SK-N-SH treated with all-trans-retinoic acid at 6 μM for 48 hours (cell line): ENCODE data around the gene JOSD2.

Source experiments
- ATAC-seq: fragments of 200-7000 bp; cut with Tn5 transposase; 3 replicates; pipeline ENCODE4 v1.9.1; 2020; ENCODE audit warnings: mild to moderate bottlenecking, moderate library complexity
- ARNTL ChIP-seq: fragments of 450-650 bp; formaldehyde crosslinking; IDR thresholded peaks from 2 replicates; pipeline ENCODE4 v1.5.0; 2020; ENCODE audit warnings: low read depth, mild to moderate bottlenecking, moderate library complexity, borderline replicate concordance
- BACH2 ChIP-seq: fragments of 250-450 bp; sonication (Bioruptor Pico); IDR thresholded peaks from 2 replicates; pipeline ENCODE4 v1.9.0; 2021; ENCODE audit warnings: mild to moderate bottlenecking, borderline replicate concordance
- CREB5 ChIP-seq: fragments of 250-450 bp; sonication (Bioruptor Pico); IDR thresholded peaks from 2 replicates; pipeline ENCODE4 v1.5.1; 2020; ENCODE audit warnings: low read depth, mild to moderate bottlenecking, moderate library complexity
- CSDC2 ChIP-seq: fragments of 250-450 bp; sonication (Bioruptor Pico); IDR thresholded peaks from 2 replicates; pipeline ENCODE4 v1.5.0; 2020; ENCODE audit warnings: mild to moderate bottlenecking, moderate library complexity
- ESRRG ChIP-seq: fragments of 250-450 bp; sonication (Bioruptor Pico); IDR thresholded peaks from 2 replicates; pipeline ENCODE4 v1.6.1; 2021; ENCODE audit warnings: mild to moderate bottlenecking
- GLIS3 ChIP-seq: fragments of 250-450 bp; sonication (Bioruptor Pico); IDR thresholded peaks from 2 replicates; pipeline ENCODE4 v1.5.0; 2020; ENCODE audit warnings: mild to moderate bottlenecking, moderate library complexity
- ISL1 ChIP-seq: fragments of 250-450 bp; sonication (Bioruptor Pico); IDR thresholded peaks from 2 replicates; pipeline ENCODE4 v2.1.2; 2022; ENCODE audit warnings: mild to moderate bottlenecking, moderate library complexity
- OSR1 ChIP-seq: fragments of 250-450 bp; sonication (Bioruptor Pico); IDR thresholded peaks from 2 replicates; pipeline ENCODE4 v1.8.0; 2022; ENCODE audit warnings: moderate library complexity, mild to moderate bottlenecking, inconsistent platforms
- POU6F1 ChIP-seq: fragments of 250-450 bp; sonication (Bioruptor Pico); IDR thresholded peaks from 2 replicates; pipeline ENCODE4 v1.8.0; 2021; ENCODE audit warnings: low read depth, mild to moderate bottlenecking, moderate library complexity, borderline replicate concordance
- PPARA ChIP-seq: fragments of 250-450 bp; sonication (Bioruptor Pico); IDR thresholded peaks from 2 replicates; pipeline ENCODE4 v1.5.0; 2020; ENCODE audit warnings: mild to moderate bottlenecking, borderline replicate concordance
- RARB ChIP-seq: fragments of 250-450 bp; sonication (Bioruptor Pico); IDR thresholded peaks from 2 replicates; pipeline ENCODE4 v1.8.0; 2021; ENCODE audit warnings: mild to moderate bottlenecking, moderate library complexity
- SNAI2 ChIP-seq: fragments of 250-450 bp; sonication (Bioruptor Pico); IDR thresholded peaks from 2 replicates; pipeline ENCODE4 v1.5.0; 2020; ENCODE audit warnings: mild to moderate bottlenecking, moderate library complexity
- TCF4 ChIP-seq: fragments of 250-450 bp; sonication (Bioruptor Pico); IDR thresholded peaks from 2 replicates; pipeline ENCODE4 v1.8.0; 2021; ENCODE audit warnings: mild to moderate bottlenecking, moderate library complexity, borderline replicate concordance
- TOX ChIP-seq: fragments of 250-450 bp; sonication (Bioruptor Pico); IDR thresholded peaks from 2 replicates; pipeline ENCODE4 v1.8.0; 2021; ENCODE audit warnings: mild to moderate bottlenecking, moderate library complexity, borderline replicate concordance
- ZC3H10 ChIP-seq: fragments of 250-450 bp; sonication (Bioruptor Pico); IDR thresholded peaks from 2 replicates; pipeline ENCODE4 v1.5.1; 2021; ENCODE audit warnings: mild to moderate bottlenecking, moderate library complexity
- ZFP3 ChIP-seq: fragments of 250-450 bp; sonication (Bioruptor Pico); IDR thresholded peaks from 2 replicates; pipeline ENCODE4 v1.5.0; 2020; ENCODE audit warnings: mild to moderate bottlenecking, moderate library complexity
- ZNF565 ChIP-seq: fragments of 450-650 bp; formaldehyde crosslinking; conservative IDR thresholded peaks from 2 replicates; pipeline ENCODE4 v1.5.0; 2020; ENCODE audit warnings: low read depth, mild to moderate bottlenecking, moderate library complexity
- ZNF70 ChIP-seq: fragments of 450-650 bp; formaldehyde crosslinking; IDR thresholded peaks from 2 replicates; pipeline ENCODE4 v1.5.0; 2020; ENCODE audit warnings: mild to moderate bottlenecking, moderate library complexity
- ZNF8 ChIP-seq: fragments of 450-650 bp; formaldehyde crosslinking; IDR thresholded peaks from 2 replicates; pipeline ENCODE4 v1.5.0; 2020; ENCODE audit warnings: mild to moderate bottlenecking, moderate library complexity
- TF ChIP-seq, protein P1 (sequence below): fragments of 250-450 bp; sonication (Bioruptor Pico); IDR thresholded peaks from 2 replicates; pipeline ENCODE4 v1.8.0; 2020; ENCODE audit warnings: mild to moderate bottlenecking, moderate library complexity, borderline replicate concordance
- TF ChIP-seq, protein P2 (sequence below): fragments of 250-450 bp; sonication (Bioruptor Pico); IDR thresholded peaks from 2 replicates; pipeline ENCODE4 v1.5.0; 2020; ENCODE audit warnings: mild to moderate bottlenecking, moderate library complexity

The JOSD2 gene

GRCh38 chr19:50461066-50461875 is 49.7 kb downstream of the JOSD2 start:
- TF ChIP-seq SNAI2 (CRISPR knock-in tag): no peak
- no peak for TF ChIP-seq ISL1 (CRISPR knock-in tag)
- TF ChIP-seq ZNF70: no peak
- no peak for TF ChIP-seq TOX (CRISPR knock-in tag)
- no peak for TF ChIP-seq PPARA (CRISPR knock-in tag)
- TF ChIP-seq, protein P1, sequence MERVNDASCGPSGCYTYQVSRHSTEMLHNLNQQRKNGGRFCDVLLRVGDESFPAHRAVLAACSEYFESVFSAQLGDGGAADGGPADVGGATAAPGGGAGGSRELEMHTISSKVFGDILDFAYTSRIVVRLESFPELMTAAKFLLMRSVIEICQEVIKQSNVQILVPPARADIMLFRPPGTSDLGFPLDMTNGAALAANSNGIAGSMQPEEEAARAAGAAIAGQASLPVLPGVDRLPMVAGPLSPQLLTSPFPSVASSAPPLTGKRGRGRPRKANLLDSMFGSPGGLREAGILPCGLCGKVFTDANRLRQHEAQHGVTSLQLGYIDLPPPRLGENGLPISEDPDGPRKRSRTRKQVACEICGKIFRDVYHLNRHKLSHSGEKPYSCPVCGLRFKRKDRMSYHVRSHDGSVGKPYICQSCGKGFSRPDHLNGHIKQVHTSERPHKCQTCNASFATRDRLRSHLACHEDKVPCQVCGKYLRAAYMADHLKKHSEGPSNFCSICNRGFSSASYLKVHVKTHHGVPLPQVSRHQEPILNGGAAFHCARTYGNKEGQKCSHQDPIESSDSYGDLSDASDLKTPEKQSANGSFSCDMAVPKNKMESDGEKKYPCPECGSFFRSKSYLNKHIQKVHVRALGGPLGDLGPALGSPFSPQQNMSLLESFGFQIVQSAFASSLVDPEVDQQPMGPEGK (CRISPR knock-in tag): no peak
- no peak for TF ChIP-seq ARNTL (CRISPR knock-in tag)
- no peak for TF ChIP-seq ESRRG
- no peak for TF ChIP-seq POU6F1
- TF ChIP-seq CREB5 (CRISPR knock-in tag): no peak
- no peak for TF ChIP-seq TCF4 (CRISPR knock-in tag)
- no peak for TF ChIP-seq ZC3H10 (CRISPR knock-in tag)
- TF ChIP-seq, all 23 proteins: peak for 0
- peak; percentile 94 for ATAC-seq

DNA sequence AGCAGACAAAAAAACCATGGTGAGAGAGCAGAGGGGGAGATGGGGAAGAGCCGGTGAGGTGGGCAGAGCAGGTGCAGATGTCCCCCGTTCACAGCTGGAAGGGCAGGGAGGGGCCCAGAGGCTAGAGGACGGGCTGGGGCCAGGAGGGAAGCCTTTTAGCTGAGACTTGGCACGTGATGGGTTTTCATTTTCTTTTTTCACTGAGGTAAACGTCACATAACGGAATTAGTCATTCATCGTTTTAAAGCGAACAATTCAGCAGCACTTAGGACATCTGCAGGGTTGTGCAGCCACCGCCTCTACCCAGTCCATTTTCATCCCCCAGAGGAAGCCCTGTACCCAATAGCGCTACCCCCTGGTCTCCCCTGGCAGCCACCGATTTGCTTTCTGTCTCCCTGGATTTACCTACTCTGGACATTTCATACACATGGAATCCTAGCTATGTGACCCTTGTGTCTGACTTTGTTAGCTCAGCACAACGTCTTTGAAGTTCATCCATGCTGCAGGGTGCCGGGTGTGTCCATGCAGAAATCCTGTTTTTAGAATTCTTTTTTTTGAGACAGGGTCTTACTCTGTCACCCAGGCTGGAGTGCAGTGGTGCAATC is 50.7 kb downstream of the JOSD2 start:
- peak; percentile 46 for ATAC-seq

More for the DNA sequence above, 50.7 kb downstream of the JOSD2 start:
- no peak for TF ChIP-seq CSDC2 (CRISPR knock-in tag)
- no peak for TF ChIP-seq ZNF70
- TF ChIP-seq CREB5 (CRISPR knock-in tag): no peak
- TF ChIP-seq ZNF565 (CRISPR knock-in tag): no peak
- no peak for TF ChIP-seq GLIS3
- TF ChIP-seq BACH2: no peak
- TF ChIP-seq ZNF8 (CRISPR knock-in tag): no peak
- no peak for TF ChIP-seq ZFP3 (CRISPR knock-in tag)
- TF ChIP-seq, protein P1 (CRISPR knock-in tag): no peak
- TF ChIP-seq TOX (CRISPR knock-in tag): no peak
- no peak for TF ChIP-seq TCF4 (CRISPR knock-in tag)
- TF ChIP-seq, protein P2, sequence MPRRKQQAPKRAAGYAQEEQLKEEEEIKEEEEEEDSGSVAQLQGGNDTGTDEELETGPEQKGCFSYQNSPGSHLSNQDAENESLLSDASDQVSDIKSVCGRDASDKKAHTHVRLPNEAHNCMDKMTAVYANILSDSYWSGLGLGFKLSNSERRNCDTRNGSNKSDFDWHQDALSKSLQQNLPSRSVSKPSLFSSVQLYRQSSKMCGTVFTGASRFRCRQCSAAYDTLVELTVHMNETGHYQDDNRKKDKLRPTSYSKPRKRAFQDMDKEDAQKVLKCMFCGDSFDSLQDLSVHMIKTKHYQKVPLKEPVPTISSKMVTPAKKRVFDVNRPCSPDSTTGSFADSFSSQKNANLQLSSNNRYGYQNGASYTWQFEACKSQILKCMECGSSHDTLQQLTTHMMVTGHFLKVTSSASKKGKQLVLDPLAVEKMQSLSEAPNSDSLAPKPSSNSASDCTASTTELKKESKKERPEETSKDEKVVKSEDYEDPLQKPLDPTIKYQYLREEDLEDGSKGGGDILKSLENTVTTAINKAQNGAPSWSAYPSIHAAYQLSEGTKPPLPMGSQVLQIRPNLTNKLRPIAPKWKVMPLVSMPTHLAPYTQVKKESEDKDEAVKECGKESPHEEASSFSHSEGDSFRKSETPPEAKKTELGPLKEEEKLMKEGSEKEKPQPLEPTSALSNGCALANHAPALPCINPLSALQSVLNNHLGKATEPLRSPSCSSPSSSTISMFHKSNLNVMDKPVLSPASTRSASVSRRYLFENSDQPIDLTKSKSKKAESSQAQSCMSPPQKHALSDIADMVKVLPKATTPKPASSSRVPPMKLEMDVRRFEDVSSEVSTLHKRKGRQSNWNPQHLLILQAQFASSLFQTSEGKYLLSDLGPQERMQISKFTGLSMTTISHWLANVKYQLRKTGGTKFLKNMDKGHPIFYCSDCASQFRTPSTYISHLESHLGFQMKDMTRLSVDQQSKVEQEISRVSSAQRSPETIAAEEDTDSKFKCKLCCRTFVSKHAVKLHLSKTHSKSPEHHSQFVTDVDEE (CRISPR knock-in tag): no peak
- no peak for TF ChIP-seq ARNTL (CRISPR knock-in tag)
- no peak for TF ChIP-seq ZC3H10 (CRISPR knock-in tag)
- no peak for TF ChIP-seq ESRRG
- no peak for TF ChIP-seq SNAI2 (CRISPR knock-in tag)
- no peak for TF ChIP-seq RARB (CRISPR knock-in tag)
- no peak for TF ChIP-seq POU6F1
- TF ChIP-seq PPARA (CRISPR knock-in tag): no peak
- no peak for TF ChIP-seq OSR1 (CRISPR knock-in tag)
